Measurements from ENCODE around the gene NINL. TPM values are rescaled to one million over a fixed set of nuclear protein-coding genes. Genes with fewer than 3 reads are reported as not detected.

Gene NINL
- total RNA-seq, 1 experiment from 2014 or later, result 31.5 TPM

DNA sequence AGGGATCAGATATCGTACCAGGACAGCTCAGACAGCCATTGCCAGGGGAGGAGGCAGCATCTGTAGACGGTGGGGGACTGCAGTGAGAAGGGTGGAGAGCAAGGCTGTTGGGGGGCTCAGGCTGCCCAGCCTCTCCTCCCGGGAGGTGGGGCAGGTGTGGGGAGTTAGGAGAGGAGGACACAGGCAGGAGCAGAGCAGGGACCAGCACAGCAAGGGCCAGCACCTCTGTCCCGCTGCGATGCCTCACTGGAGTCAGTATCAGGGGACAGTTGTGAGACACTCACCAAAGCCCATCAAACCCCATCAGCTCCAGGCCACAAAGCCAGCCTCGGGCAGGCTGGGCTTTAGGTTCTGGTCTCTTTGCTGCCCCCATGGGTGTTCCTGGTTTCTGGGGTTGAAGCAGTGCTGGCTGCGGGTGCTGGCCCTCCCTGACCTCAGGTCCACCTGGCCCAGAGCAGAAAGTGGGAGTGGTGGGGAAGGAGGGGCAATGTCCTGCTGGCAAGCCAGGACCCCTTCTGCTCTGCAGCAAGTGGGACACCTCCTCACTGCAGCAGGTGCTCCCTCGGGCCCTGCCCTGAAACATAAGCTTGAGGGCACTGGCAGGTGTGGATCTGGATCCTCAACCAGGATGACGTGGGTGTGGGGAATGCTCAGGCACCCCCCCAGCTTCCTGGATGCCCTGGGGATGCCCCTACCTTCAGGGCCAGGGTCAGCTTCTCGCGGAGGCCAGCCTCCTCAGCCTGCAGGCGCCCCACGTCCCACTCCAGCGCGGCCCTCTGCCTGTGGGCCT lies 94.5 kb downstream of the NINL start:
- intact Hi-C loops (cut with micrococcal nuclease; ENCODE audit: unreplicated experiment), result no loop called here
- H3K27me3 ChIP-seq (replicated peaks; ENCODE audit: insufficient read depth, low read depth, low read length, poor library complexity), result no peaks in the 10 kb centered on the region
- no peaks in the 10 kb centered on the region for H3K9me3 ChIP-seq (ENCODE audit: low read depth, low read length, poor library complexity, severe bottlenecking)
- no peak for DNase-seq (ENCODE audit: low spot score)
- peaks cover 8% of the 10 kb centered on the region for H3K36me3 ChIP-seq (ENCODE audit: insufficient read depth, low read length, poor library complexity, severe bottlenecking)
- CTCF ChIA-PET, result no interaction called here
- BruUV-seq (replicated peaks), result no TSS peak
- POLR2A ChIA-PET (ENCODE audit: low non-redundant PET), result no interaction called here
- no peak for TF ChIP-seq EZH2 (IDR thresholded peaks at IDR 0.05; ENCODE audit: borderline replicate concordance, low read depth, low read length, poor library complexity, severe bottlenecking)
- TF ChIP-seq, protein P1, sequence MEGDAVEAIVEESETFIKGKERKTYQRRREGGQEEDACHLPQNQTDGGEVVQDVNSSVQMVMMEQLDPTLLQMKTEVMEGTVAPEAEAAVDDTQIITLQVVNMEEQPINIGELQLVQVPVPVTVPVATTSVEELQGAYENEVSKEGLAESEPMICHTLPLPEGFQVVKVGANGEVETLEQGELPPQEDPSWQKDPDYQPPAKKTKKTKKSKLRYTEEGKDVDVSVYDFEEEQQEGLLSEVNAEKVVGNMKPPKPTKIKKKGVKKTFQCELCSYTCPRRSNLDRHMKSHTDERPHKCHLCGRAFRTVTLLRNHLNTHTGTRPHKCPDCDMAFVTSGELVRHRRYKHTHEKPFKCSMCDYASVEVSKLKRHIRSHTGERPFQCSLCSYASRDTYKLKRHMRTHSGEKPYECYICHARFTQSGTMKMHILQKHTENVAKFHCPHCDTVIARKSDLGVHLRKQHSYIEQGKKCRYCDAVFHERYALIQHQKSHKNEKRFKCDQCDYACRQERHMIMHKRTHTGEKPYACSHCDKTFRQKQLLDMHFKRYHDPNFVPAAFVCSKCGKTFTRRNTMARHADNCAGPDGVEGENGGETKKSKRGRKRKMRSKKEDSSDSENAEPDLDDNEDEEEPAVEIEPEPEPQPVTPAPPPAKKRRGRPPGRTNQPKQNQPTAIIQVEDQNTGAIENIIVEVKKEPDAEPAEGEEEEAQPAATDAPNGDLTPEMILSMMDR (conservative IDR thresholded peaks at IDR 0.05; ENCODE audit: low read depth, low read length), result no peak
- H3K4me3 ChIP-seq (ENCODE audit: low read depth, low read length, poor library complexity, severe bottlenecking), result no peak overlapping the region
- no peak overlapping the region for H3K27ac ChIP-seq (ENCODE audit: low read depth, low read length, poor library complexity, severe bottlenecking)
- no peaks in the 10 kb centered on the region for H3K4me1 ChIP-seq (ENCODE audit: insufficient read depth, low read length, poor library complexity, severe bottlenecking)

DNA sequence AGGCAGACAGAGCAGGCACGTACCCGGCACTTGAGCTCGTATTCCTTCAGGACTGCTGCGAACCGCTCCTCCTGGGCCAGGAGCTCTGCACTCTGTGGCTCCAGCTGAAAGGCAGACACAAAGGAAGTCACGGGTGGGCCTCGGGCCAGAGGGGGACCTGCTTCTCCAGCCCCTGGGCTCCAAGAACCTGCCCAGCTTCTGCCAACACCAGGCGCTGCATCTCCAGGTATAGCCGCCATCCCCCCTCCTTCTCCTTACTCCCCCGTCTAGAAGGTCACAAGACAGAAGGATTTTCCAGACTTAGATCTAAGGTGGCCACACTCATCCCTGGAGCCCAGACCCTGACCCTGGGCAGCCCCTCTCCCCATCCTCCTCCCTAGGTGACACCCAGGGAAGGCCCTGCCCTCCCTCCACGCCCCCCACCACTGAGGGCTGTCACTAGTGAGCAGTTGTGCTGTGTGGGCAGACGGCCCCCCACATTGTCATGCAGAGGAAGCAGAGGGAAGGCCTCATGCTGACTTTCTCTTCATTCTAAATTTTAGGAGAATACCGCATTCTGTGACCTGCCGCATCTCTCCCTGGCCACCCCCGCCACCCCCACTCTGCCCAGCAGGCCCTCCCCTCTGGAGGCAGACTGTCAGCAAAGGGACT lies 96.0 kb downstream of the NINL start:
- intact Hi-C loops (cut with micrococcal nuclease; ENCODE audit: unreplicated experiment), result no loop called here
- ChIA-PET POLR2A (ENCODE audit: low non-redundant PET) (no interaction called here), CTCF (no interaction called here)
- Histone ChIP-seq H3K4me1 (ENCODE audit: insufficient read depth, low read length, poor library complexity, severe bottlenecking) (no peaks in the 10 kb centered on the region), H3K27ac (ENCODE audit: low read depth, low read length, poor library complexity, severe bottlenecking) (no peak overlapping the region), H3K36me3 (ENCODE audit: insufficient read depth, low read length, poor library complexity, severe bottlenecking) (peaks cover 10% of the 10 kb centered on the region), H3K4me3 (ENCODE audit: low read depth, low read length, poor library complexity, severe bottlenecking) (no peak overlapping the region), H3K9me3 (ENCODE audit: low read depth, low read length, poor library complexity, severe bottlenecking) (no peaks in the 10 kb centered on the region), H3K27me3 (replicated peaks; ENCODE audit: insufficient read depth, low read depth, low read length, poor library complexity) (no peaks in the 10 kb centered on the region)
- no TSS peak for BruUV-seq (replicated peaks)
- TF ChIP-seq, protein P1 (conservative IDR thresholded peaks at IDR 0.05; ENCODE audit: low read depth, low read length), result no peak
- no peak for TF ChIP-seq EZH2 (IDR thresholded peaks at IDR 0.05; ENCODE audit: borderline replicate concordance, low read depth, low read length, poor library complexity, severe bottlenecking)
- no peak for DNase-seq (ENCODE audit: low spot score)

DNA sequence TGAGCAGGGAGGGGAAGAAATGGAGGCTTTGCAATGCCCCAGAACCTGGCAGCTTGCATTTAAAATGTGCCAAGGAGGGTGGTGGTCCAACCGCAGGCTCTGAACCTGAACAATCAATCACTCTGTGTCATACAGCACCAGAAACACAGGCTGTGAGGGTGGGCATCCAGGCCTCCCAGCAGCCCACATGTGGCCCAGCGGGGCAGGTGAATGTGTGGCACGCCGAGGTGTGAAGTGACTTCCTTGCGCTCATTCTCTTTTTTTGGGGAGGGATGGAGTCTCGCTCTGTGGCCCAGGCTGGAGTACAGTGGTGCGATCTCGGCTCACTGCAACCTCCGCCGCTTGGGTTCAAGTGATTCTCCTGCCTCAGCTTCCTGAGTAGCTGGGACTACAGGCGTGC lies 97.4 kb downstream of the NINL start:
- no peak overlapping the region for H3K4me3 ChIP-seq (ENCODE audit: low read depth, low read length, poor library complexity, severe bottlenecking)
- intact Hi-C loops (cut with micrococcal nuclease; ENCODE audit: unreplicated experiment), result no loop called here
- no peaks in the 10 kb centered on the region for H3K4me1 ChIP-seq (ENCODE audit: insufficient read depth, low read length, poor library complexity, severe bottlenecking)
- TF ChIP-seq EZH2 (IDR thresholded peaks at IDR 0.05; ENCODE audit: borderline replicate concordance, low read depth, low read length, poor library complexity, severe bottlenecking), result no peak
- TF ChIP-seq, protein P1 (conservative IDR thresholded peaks at IDR 0.05; ENCODE audit: low read depth, low read length), result no peak
- no peak overlapping the region for H3K27ac ChIP-seq (ENCODE audit: low read depth, low read length, poor library complexity, severe bottlenecking)
- no TSS peak for BruUV-seq (replicated peaks)
- H3K9me3 ChIP-seq (ENCODE audit: low read depth, low read length, poor library complexity, severe bottlenecking), result no peaks in the 10 kb centered on the region
- H3K36me3 ChIP-seq (ENCODE audit: insufficient read depth, low read length, poor library complexity, severe bottlenecking), result peaks cover 16% of the 10 kb centered on the region
- no peak for DNase-seq (ENCODE audit: low spot score)
- H3K27me3 ChIP-seq (replicated peaks; ENCODE audit: insufficient read depth, low read depth, low read length, poor library complexity), result no peaks in the 10 kb centered on the region
- ChIA-PET CTCF (no interaction called here), POLR2A (ENCODE audit: low non-redundant PET) (no interaction called here)

Measured in A673 (cell line).